Measurements from ENCODE around the gene ZRANB1.

- TF ChIP-seq POLR2A (IDR thresholded peaks at IDR 0.05) (no peak), POLR2AphosphoS5 (IDR thresholded peaks at IDR 0.05) (no peak), EP300 (IDR thresholded peaks at IDR 0.05) (no peak)
- TF ChIP-seq, protein P1, sequence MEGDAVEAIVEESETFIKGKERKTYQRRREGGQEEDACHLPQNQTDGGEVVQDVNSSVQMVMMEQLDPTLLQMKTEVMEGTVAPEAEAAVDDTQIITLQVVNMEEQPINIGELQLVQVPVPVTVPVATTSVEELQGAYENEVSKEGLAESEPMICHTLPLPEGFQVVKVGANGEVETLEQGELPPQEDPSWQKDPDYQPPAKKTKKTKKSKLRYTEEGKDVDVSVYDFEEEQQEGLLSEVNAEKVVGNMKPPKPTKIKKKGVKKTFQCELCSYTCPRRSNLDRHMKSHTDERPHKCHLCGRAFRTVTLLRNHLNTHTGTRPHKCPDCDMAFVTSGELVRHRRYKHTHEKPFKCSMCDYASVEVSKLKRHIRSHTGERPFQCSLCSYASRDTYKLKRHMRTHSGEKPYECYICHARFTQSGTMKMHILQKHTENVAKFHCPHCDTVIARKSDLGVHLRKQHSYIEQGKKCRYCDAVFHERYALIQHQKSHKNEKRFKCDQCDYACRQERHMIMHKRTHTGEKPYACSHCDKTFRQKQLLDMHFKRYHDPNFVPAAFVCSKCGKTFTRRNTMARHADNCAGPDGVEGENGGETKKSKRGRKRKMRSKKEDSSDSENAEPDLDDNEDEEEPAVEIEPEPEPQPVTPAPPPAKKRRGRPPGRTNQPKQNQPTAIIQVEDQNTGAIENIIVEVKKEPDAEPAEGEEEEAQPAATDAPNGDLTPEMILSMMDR (IDR thresholded peaks at IDR 0.05): no peak
Measured at GRCh38 chr10:125002423-125003145, 60.7 kb downstream of the ZRANB1 start.
